Measurements from ENCODE around the gene PPFIA2. TPM values are rescaled to one million over a fixed set of nuclear protein-coding genes. Genes with fewer than 3 reads are reported as not detected.

PPFIA2 gene
- polyA plus RNA-seq, 1 donor from 2014 or later = not detected

- H3K4me1 Mint-ChIP-seq = no peaks in the 10 kb centered on the region
- H3K27ac Mint-ChIP-seq = no peak overlapping the region
- H3K36me3 Mint-ChIP-seq = peaks cover 2% of the 10 kb centered on the region
- peaks cover 0 to 4% (median under 1%) of the 10 kb centered on the region in 3 donors for H3K9me3 Mint-ChIP-seq
- H3K4me3 Mint-ChIP-seq = no peak overlapping the region
- no peaks in the 10 kb centered on the region for H3K27me3 Mint-ChIP-seq
Observed at GRCh38 chr12:81288651-81289050, 470.5 kb downstream of the PPFIA2 start.

- Mint-ChIP-seq H3K36me3 (peaks cover 1% of the 10 kb centered on the region), H3K4me3 (no peak overlapping the region), H3K27me3 (no peaks in the 10 kb centered on the region)
Observed at GRCh38 chr12:81284137-81284536, 475.0 kb downstream of the PPFIA2 start.

GRCh38 chr12:81274637-81275529 lies 484.3 kb downstream of the PPFIA2 start:
- Mint-ChIP-seq H3K4me1 (no peaks in the 10 kb centered on the region), H3K27me3 (no peaks in the 10 kb centered on the region), H3K36me3 (no peaks in the 10 kb centered on the region), H3K4me3 (no peak overlapping the region), H3K9me3 (peaks cover 0 to 5% (median 4%) of the 10 kb centered on the region in 3 donors), H3K27ac (no peak overlapping the region)

More at GRCh38 chr12:81284137-81284536, 475.0 kb downstream of the PPFIA2 start:
- H3K4me1 Mint-ChIP-seq = no peaks in the 10 kb centered on the region
- H3K9me3 Mint-ChIP-seq = peaks cover 0 to 1% (median 0%) of the 10 kb centered on the region in 3 donors
- H3K27ac Mint-ChIP-seq = no peak overlapping the region

- Mint-ChIP-seq H3K27ac (no peak overlapping the region), H3K4me1 (no peaks in the 10 kb centered on the region), H3K9me3 (no peaks in the 10 kb centered on the region), H3K27me3 (no peaks in the 10 kb centered on the region), H3K4me3 (no peak overlapping the region), H3K36me3 (no peaks in the 10 kb centered on the region)
Observed at GRCh38 chr12:81270385-81270784, 488.8 kb downstream of the PPFIA2 start.

- Mint-ChIP-seq H3K36me3 (no peaks in the 10 kb centered on the region), H3K4me3 (no peak overlapping the region), H3K27me3 (no peaks in the 10 kb centered on the region), H3K27ac (no peak overlapping the region), H3K4me1 (no peaks in the 10 kb centered on the region), H3K9me3 (peaks cover 0 to 3% (median 0%) of the 10 kb centered on the region in 3 donors)
Observed at GRCh38 chr12:81263072-81263471, 496.1 kb downstream of the PPFIA2 start.

- Mint-ChIP-seq H3K36me3 (no peaks in the 10 kb centered on the region), H3K9me3 (peaks cover 0 to 3% (median 0%) of the 10 kb centered on the region in 3 donors), H3K27me3 (no peaks in the 10 kb centered on the region), H3K4me3 (no peak overlapping the region), H3K4me1 (no peaks in the 10 kb centered on the region), H3K27ac (no peak overlapping the region)
Observed at GRCh38 chr12:81261508-81262207, 497.5 kb downstream of the PPFIA2 start.

- Mint-ChIP-seq H3K4me3 (no peak overlapping the region), H3K9me3 (peaks cover 0 to 3% (median 2%) of the 10 kb centered on the region in 3 donors), H3K36me3 (no peaks in the 10 kb centered on the region), H3K27me3 (no peaks in the 10 kb centered on the region), H3K4me1 (no peaks in the 10 kb centered on the region), H3K27ac (no peak overlapping the region)
Observed at GRCh38 chr12:81259360-81259759, 499.8 kb downstream of the PPFIA2 start.

GRCh38 chr12:81257947-81258551 lies 501.1 kb downstream of the PPFIA2 start:
- H3K4me3 Mint-ChIP-seq = no peak overlapping the region
- peaks cover 0 to 2% (median 0%) of the 10 kb centered on the region in 3 donors for H3K9me3 Mint-ChIP-seq

GRCh38 chr12:81255947-81256346 lies 503.2 kb downstream of the PPFIA2 start:
- Mint-ChIP-seq H3K27ac (no peak overlapping the region), H3K4me3 (no peak overlapping the region), H3K36me3 (no peaks in the 10 kb centered on the region), H3K27me3 (no peaks in the 10 kb centered on the region), H3K4me1 (no peaks in the 10 kb centered on the region), H3K9me3 (peaks cover 0 to 2% (median 2%) of the 10 kb centered on the region in 3 donors)

More at GRCh38 chr12:81257947-81258551, 501.1 kb downstream of the PPFIA2 start:
- Mint-ChIP-seq H3K36me3 (no peaks in the 10 kb centered on the region), H3K4me1 (no peaks in the 10 kb centered on the region), H3K27me3 (no peaks in the 10 kb centered on the region), H3K27ac (no peak overlapping the region)

GRCh38 chr12:81255456-81255855 lies 503.7 kb downstream of the PPFIA2 start:
- Mint-ChIP-seq H3K27me3 (no peaks in the 10 kb centered on the region), H3K36me3 (no peaks in the 10 kb centered on the region), H3K4me3 (no peak overlapping the region), H3K4me1 (no peaks in the 10 kb centered on the region), H3K9me3 (peaks cover 0 to 2% (median 2%) of the 10 kb centered on the region in 3 donors), H3K27ac (peak overlapping the region in 1 of 3 donors; percentile 59)

GRCh38 chr12:81253360-81253759 lies 505.8 kb downstream of the PPFIA2 start:
- no peak overlapping the region for H3K27ac Mint-ChIP-seq
- no peaks in the 10 kb centered on the region for H3K4me1 Mint-ChIP-seq
- peaks cover 2 to 3% (median 2%) of the 10 kb centered on the region in 3 donors for H3K9me3 Mint-ChIP-seq
- H3K36me3 Mint-ChIP-seq = no peaks in the 10 kb centered on the region
- H3K27me3 Mint-ChIP-seq = no peaks in the 10 kb centered on the region
- H3K4me3 Mint-ChIP-seq = no peak overlapping the region

GRCh38 chr12:81252228-81252627 lies 506.9 kb downstream of the PPFIA2 start:
- no peak overlapping the region for H3K27ac Mint-ChIP-seq
- no peaks in the 10 kb centered on the region for H3K27me3 Mint-ChIP-seq
- peaks cover 2 to 5% (median 4%) of the 10 kb centered on the region in 3 donors for H3K9me3 Mint-ChIP-seq
- H3K4me3 Mint-ChIP-seq = no peak overlapping the region
- H3K4me1 Mint-ChIP-seq = no peaks in the 10 kb centered on the region
- H3K36me3 Mint-ChIP-seq = no peaks in the 10 kb centered on the region

- no peaks in the 10 kb centered on the region for H3K36me3 Mint-ChIP-seq
- H3K4me3 Mint-ChIP-seq = no peak overlapping the region
- no peaks in the 10 kb centered on the region for H3K27me3 Mint-ChIP-seq
- H3K9me3 Mint-ChIP-seq = peaks cover 2 to 5% (median 2%) of the 10 kb centered on the region in 3 donors
- H3K4me1 Mint-ChIP-seq = no peaks in the 10 kb centered on the region
- no peak overlapping the region for H3K27ac Mint-ChIP-seq
Observed at GRCh38 chr12:81249976-81250375, 509.2 kb downstream of the PPFIA2 start.

GRCh38 chr12:81245907-81246570 lies 513.1 kb downstream of the PPFIA2 start:
- no peak overlapping the region for H3K4me3 Mint-ChIP-seq
- H3K27ac Mint-ChIP-seq = no peak overlapping the region
- no peaks in the 10 kb centered on the region for H3K36me3 Mint-ChIP-seq

More at GRCh38 chr12:81245907-81246570, 513.1 kb downstream of the PPFIA2 start:
- Mint-ChIP-seq H3K4me1 (no peaks in the 10 kb centered on the region), H3K27me3 (no peaks in the 10 kb centered on the region), H3K9me3 (peaks cover 0 to 10% (median 2%) of the 10 kb centered on the region in 3 donors)
